ENCODE data around the gene DLG2.

Gene DLG2

DNA sequence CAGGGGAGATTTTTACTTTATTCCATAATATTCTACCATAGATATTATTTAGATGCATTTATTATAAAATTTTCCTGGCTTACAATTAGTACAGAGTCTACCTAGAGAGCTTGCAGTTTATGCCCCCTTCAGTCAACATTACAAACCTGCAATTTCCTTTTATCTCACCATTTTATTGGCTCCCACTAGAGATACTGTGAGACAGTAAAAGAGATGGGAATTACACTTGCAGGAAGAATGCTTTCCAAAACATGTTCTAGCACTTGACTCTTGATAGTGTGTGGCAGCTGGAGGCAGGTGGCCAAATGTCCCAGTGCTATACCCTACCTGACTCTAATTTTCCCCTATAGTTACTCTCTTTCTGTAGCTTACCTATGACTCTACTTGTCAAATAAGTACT is 863.2 kb downstream of the DLG2 start:
- H3K27me3 ChIP-seq (ENCODE audit: control insufficient read depth, insufficient read depth, low read length, poor library complexity, severe bottlenecking): no peaks in the 10 kb centered on the region
- H3K9me3 ChIP-seq (ENCODE audit: control insufficient read depth, low read length): no peaks in the 10 kb centered on the region
- H3K36me3 ChIP-seq (ENCODE audit: control insufficient read depth, insufficient read depth, low read length): no peaks in the 10 kb centered on the region

DNA sequence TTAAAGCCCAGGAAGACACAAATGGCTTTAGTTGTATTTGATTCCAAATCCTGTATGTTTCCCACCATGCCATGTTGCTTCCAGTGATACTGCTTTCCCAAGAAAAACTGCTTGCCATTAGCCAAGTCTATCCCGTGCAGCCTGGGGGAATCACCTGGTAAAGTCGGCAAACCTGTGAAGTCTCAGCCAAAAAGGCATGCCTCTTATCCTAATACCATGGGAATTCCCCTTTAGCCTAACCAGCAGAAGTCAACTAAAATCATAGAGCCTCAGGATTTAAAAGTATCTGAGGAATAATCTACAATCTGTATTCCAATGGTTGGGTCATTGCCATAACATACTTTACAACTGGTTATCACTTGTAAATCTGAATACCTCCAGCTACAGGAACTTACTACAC is 869.4 kb downstream of the DLG2 start:
- Histone ChIP-seq H3K9me3 (ENCODE audit: control insufficient read depth, low read length) (no peaks in the 10 kb centered on the region), H3K4me1 (ENCODE audit: control insufficient read depth, insufficient read depth, low read length) (no peaks in the 10 kb centered on the region), H3K36me3 (ENCODE audit: control insufficient read depth, insufficient read depth, low read length) (no peaks in the 10 kb centered on the region), H3K27me3 (ENCODE audit: control insufficient read depth, insufficient read depth, low read length, poor library complexity, severe bottlenecking) (no peaks in the 10 kb centered on the region), H3K27ac (ENCODE audit: insufficient read depth, low read depth, low read length, poor library complexity, severe bottlenecking) (no peak overlapping the region), H3K4me3 (ENCODE audit: insufficient read depth, low read depth, low read length) (no peak overlapping the region)
- WGBS, 2 experiments: 96% methylated on average over 2 of the region's 2 CpGs

More for the DNA sequence above, 863.2 kb downstream of the DLG2 start:
- Histone ChIP-seq H3K27ac (ENCODE audit: insufficient read depth, low read depth, low read length, poor library complexity, severe bottlenecking) (no peak overlapping the region), H3K4me1 (ENCODE audit: control insufficient read depth, insufficient read depth, low read length) (no peaks in the 10 kb centered on the region), H3K4me3 (ENCODE audit: insufficient read depth, low read depth, low read length) (no peak overlapping the region)

DNA sequence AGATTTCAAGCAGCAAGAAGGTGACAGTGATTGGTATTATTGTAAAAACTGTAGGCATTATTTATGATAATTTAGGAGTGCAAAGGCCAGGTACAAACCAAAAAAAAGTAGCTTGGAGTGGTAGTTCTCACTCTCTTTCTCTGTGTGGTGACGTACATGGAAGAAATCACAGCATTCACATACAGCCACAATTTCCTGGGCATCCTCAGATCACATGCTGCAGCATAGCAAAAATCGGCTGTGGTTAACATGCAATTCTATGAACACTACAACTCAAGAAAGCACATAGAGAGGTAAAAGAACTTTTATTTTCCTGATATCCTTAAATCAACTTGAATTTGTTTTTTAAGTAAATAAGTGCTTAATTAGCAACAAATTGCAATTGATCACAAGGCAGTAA is 875.8 kb downstream of the DLG2 start:
- Histone ChIP-seq H3K36me3 (ENCODE audit: control insufficient read depth, insufficient read depth, low read length) (no peaks in the 10 kb centered on the region), H3K9me3 (ENCODE audit: control insufficient read depth, low read length) (no peaks in the 10 kb centered on the region), H3K27me3 (ENCODE audit: control insufficient read depth, insufficient read depth, low read length, poor library complexity, severe bottlenecking) (no peaks in the 10 kb centered on the region), H3K27ac (ENCODE audit: insufficient read depth, low read depth, low read length, poor library complexity, severe bottlenecking) (no peak overlapping the region), H3K4me3 (ENCODE audit: insufficient read depth, low read depth, low read length) (no peak overlapping the region), H3K4me1 (ENCODE audit: control insufficient read depth, insufficient read depth, low read length) (no peaks in the 10 kb centered on the region)
- 90 to 97% methylated on average over 2 of the region's 2 CpGs for WGBS, 2 experiments

DNA sequence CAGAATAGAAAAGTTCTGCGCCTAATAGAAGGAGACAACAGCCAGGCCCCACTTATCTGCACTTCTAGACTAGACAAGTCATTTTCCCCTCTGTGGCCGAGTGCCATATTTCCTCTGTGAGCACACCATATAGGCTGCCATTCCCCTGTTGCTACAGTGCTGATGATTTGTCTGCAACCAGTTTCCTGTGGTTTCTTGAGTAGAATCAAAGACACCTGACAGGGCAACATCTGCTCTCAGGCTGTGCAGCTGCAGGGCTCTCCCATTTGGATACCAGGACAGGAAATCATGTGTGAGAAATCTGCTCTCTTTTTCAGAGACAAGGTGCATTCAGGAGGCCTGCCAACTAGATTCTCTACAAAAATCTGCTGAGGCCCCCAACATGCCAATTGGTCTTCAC is 879.3 kb downstream of the DLG2 start:
- WGBS, 2 experiments: 92 to 93% methylated on average over 2 of the region's 2 CpGs
- no peaks in the 10 kb centered on the region for H3K27me3 ChIP-seq (ENCODE audit: control insufficient read depth, insufficient read depth, low read length, poor library complexity, severe bottlenecking)
- no peaks in the 10 kb centered on the region for H3K9me3 ChIP-seq (ENCODE audit: control insufficient read depth, low read length)
- no peaks in the 10 kb centered on the region for H3K36me3 ChIP-seq (ENCODE audit: control insufficient read depth, insufficient read depth, low read length)
- no peaks in the 10 kb centered on the region for H3K4me1 ChIP-seq (ENCODE audit: control insufficient read depth, insufficient read depth, low read length)
- H3K4me3 ChIP-seq (ENCODE audit: insufficient read depth, low read depth, low read length): no peak overlapping the region
- H3K27ac ChIP-seq (ENCODE audit: insufficient read depth, low read depth, low read length, poor library complexity, severe bottlenecking): no peak overlapping the region

DNA sequence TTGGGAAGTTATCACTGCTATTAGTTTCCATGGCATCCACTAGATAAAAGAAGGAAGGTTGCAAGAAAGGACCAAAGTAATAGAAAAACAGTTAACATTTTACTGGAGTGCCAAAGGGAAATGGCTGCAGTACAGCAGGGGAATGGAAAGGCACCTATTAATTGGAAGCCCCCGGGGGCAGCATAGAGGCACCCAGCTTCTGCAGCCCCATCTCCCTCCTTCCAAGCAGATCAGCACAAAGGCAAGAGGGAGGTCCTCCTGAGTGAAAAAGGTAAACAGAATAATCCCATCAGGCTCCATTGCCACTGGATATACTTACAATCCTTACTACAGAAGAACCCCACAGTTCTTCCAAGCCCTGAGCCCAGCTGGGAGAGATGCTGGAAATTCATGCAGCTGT is 887.1 kb downstream of the DLG2 start:
- 79 to 93% methylated on average over 1 of the region's 1 CpG for WGBS, 2 experiments
- no peaks in the 10 kb centered on the region for H3K9me3 ChIP-seq (ENCODE audit: control insufficient read depth, low read length)
- H3K36me3 ChIP-seq (ENCODE audit: control insufficient read depth, insufficient read depth, low read length): no peaks in the 10 kb centered on the region
- no peak overlapping the region for H3K27ac ChIP-seq (ENCODE audit: insufficient read depth, low read depth, low read length, poor library complexity, severe bottlenecking)
- H3K27me3 ChIP-seq (ENCODE audit: control insufficient read depth, insufficient read depth, low read length, poor library complexity, severe bottlenecking): no peaks in the 10 kb centered on the region
- H3K4me3 ChIP-seq (ENCODE audit: insufficient read depth, low read depth, low read length): no peak overlapping the region
- no peaks in the 10 kb centered on the region for H3K4me1 ChIP-seq (ENCODE audit: control insufficient read depth, insufficient read depth, low read length)

DNA sequence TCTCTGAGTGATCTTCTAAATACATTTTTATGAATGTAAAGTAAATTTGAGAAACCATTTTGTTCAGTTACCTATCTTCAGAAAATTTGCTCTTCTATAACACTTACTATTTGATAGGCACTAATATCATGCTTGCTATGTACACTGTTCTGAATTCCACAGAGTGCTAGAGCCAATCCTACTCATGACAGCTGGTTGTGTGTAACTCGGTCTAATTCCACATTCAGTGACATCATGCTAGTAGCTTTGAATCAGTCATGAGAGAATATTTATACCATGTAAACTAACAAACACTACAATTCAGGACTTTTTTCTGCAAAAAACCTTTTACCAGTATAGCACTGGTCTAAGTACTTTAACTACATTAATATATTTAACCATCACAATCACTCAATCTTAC is 902.9 kb downstream of the DLG2 start:
- Histone ChIP-seq H3K27me3 (ENCODE audit: control insufficient read depth, insufficient read depth, low read length, poor library complexity, severe bottlenecking) (peaks cover 5% of the 10 kb centered on the region), H3K36me3 (ENCODE audit: control insufficient read depth, insufficient read depth, low read length) (no peaks in the 10 kb centered on the region), H3K9me3 (ENCODE audit: control insufficient read depth, low read length) (no peaks in the 10 kb centered on the region), H3K4me3 (ENCODE audit: insufficient read depth, low read depth, low read length) (no peak overlapping the region), H3K4me1 (ENCODE audit: control insufficient read depth, insufficient read depth, low read length) (no peaks in the 10 kb centered on the region), H3K27ac (ENCODE audit: insufficient read depth, low read depth, low read length, poor library complexity, severe bottlenecking) (no peak overlapping the region)
- WGBS, 2 experiments: 84 to 93% methylated on average over 1 of the region's 1 CpG

DNA sequence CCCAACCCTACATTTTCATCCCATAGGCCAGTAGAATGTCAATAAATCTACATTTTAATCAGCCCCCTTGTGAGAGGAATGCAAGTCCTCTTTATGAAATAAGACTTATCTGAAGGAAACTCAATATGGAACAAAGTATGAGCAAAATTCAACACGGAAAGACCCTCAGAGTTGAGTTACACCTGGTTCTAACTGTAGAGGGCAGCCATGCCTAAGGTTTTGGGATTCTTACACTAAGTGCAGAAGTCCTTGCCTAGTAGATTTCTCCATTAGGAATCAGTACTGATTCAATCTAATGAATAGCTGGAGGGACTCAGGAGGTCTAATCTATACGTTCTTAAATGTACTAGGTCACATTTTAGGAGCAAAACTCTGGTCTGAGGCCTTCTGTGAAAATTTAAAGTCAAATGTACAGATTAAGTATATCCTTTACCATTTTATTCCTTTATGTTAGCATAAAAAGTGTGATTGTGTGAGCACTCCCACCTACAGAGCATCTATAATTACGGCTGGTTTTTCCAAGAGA is 904.5 kb downstream of the DLG2 start:
- H3K4me1 ChIP-seq (ENCODE audit: control insufficient read depth, insufficient read depth, low read length): no peaks in the 10 kb centered on the region
- H3K27me3 ChIP-seq (ENCODE audit: control insufficient read depth, insufficient read depth, low read length, poor library complexity, severe bottlenecking): peaks cover 5% of the 10 kb centered on the region
- no peaks in the 10 kb centered on the region for H3K36me3 ChIP-seq (ENCODE audit: control insufficient read depth, insufficient read depth, low read length)
- H3K9me3 ChIP-seq (ENCODE audit: control insufficient read depth, low read length): no peaks in the 10 kb centered on the region
- no peak overlapping the region for H3K4me3 ChIP-seq (ENCODE audit: insufficient read depth, low read depth, low read length)
- H3K27ac ChIP-seq (ENCODE audit: insufficient read depth, low read depth, low read length, poor library complexity, severe bottlenecking): no peak overlapping the region
- 41 to 57% methylated on average over 3 of the region's 3 CpGs for WGBS, 2 experiments

DNA sequence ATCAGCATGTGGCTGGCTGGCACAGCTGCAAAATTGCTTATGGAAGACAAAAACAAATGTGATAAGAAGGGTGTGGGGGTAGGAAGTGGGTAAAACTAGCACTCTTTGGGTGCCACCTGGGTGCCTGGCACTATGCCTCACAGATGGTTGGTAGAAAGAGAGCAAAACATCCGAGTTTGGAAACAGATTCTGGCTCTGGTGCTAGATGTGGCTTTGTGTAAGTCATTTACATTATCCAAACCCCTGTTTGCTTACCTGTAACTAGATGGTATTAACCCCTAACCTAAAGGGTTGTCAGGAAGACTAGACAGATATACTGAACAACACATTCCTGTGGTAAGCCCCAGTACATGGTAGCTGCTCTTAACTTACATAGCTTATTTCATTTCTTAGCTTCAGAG is 905.6 kb downstream of the DLG2 start:
- WGBS, 2 experiments: 40 to 50% methylated on average over 1 of the region's 1 CpG
- Histone ChIP-seq H3K4me3 (ENCODE audit: insufficient read depth, low read depth, low read length) (no peak overlapping the region), H3K27me3 (ENCODE audit: control insufficient read depth, insufficient read depth, low read length, poor library complexity, severe bottlenecking) (peaks cover 5% of the 10 kb centered on the region), H3K27ac (ENCODE audit: insufficient read depth, low read depth, low read length, poor library complexity, severe bottlenecking) (no peak overlapping the region), H3K36me3 (ENCODE audit: control insufficient read depth, insufficient read depth, low read length) (no peaks in the 10 kb centered on the region), H3K4me1 (ENCODE audit: control insufficient read depth, insufficient read depth, low read length) (no peaks in the 10 kb centered on the region), H3K9me3 (ENCODE audit: control insufficient read depth, low read length) (no peaks in the 10 kb centered on the region)

DNA sequence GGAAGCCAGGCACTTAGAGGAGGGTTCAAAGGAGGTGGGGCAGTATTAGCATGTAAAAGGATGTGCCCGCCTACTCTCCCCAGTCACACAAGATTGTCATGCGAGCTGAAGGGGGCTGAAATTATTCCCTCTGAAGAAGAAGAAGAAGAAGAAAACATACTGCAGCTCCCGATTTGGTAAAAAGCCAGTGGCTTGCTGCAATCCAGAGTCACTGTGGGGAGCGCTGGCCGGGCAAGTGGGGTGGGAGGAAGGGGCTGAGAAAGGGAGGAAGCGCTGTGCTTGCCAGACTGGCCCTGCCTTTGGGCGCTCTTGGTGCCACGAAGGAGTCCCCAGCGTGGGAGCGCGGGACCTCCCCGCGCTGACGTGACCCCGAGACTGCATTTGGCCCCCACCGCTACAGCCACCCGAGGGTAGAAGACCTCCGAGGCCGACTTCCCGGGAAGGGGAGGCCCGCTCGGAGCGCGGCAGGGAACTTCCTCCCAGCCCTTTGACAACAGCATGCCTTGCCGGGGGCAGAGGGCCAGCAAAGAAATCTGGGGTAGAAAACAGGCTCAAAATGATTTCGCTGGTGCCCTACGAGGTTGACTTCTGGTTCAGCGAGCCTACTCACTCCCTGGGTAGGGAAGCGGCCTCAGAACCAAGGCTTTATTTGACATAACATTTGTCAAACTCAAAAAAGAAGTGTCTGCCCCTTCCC is 906.3 kb downstream of the DLG2 start:
- H3K27ac ChIP-seq (ENCODE audit: insufficient read depth, low read depth, low read length, poor library complexity, severe bottlenecking): no peak overlapping the region
- H3K27me3 ChIP-seq (ENCODE audit: control insufficient read depth, insufficient read depth, low read length, poor library complexity, severe bottlenecking): peaks cover 5% of the 10 kb centered on the region
- no peaks in the 10 kb centered on the region for H3K36me3 ChIP-seq (ENCODE audit: control insufficient read depth, insufficient read depth, low read length)
- no peaks in the 10 kb centered on the region for H3K4me1 ChIP-seq (ENCODE audit: control insufficient read depth, insufficient read depth, low read length)
- H3K4me3 ChIP-seq (ENCODE audit: insufficient read depth, low read depth, low read length): peak overlapping the region; percentile 51
- WGBS, 2 experiments: 1% methylated on average over 29 of the region's 29 CpGs
- no peaks in the 10 kb centered on the region for H3K9me3 ChIP-seq (ENCODE audit: control insufficient read depth, low read length)

DNA sequence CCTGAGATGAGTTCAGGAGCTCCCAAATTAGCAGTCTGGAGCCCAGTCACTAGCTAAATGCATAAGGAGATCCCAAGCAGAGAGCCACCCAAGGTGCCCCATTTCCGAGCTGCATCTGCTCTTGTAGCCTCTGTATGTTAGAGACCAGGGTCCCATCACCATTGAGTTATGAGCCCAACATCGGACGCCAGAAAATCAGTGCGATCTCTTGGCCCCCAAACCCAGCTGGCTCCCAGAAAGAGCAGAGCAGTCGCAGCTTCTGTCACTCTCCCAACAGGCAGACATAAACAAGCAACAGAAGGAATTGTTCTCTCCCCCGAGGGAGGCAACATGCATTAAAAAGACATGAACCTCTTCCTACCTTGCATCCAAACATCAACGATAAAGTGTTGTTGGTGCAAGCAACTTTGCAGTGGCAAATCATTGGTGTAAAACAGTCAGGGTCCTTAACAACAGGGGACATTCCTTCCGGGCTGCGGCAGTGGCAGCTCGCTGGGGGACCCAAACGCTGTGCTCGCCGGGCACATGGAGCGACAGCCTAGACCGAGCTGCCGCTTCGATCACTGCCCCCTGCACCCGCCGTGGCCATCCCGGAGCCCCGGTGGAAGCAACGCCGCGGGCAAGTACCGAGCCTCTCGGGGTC is 907.1 kb downstream of the DLG2 start:
- no peak overlapping the region for H3K27ac ChIP-seq (ENCODE audit: insufficient read depth, low read depth, low read length, poor library complexity, severe bottlenecking)
- no peaks in the 10 kb centered on the region for H3K9me3 ChIP-seq (ENCODE audit: control insufficient read depth, low read length)
- no peaks in the 10 kb centered on the region for H3K4me1 ChIP-seq (ENCODE audit: control insufficient read depth, insufficient read depth, low read length)
- WGBS, 2 experiments: 0 to 1% methylated on average over 26 of the region's 26 CpGs
- H3K27me3 ChIP-seq (ENCODE audit: control insufficient read depth, insufficient read depth, low read length, poor library complexity, severe bottlenecking): peaks cover 5% of the 10 kb centered on the region
- no peaks in the 10 kb centered on the region for H3K36me3 ChIP-seq (ENCODE audit: control insufficient read depth, insufficient read depth, low read length)
- peak overlapping the region; percentile 51 for H3K4me3 ChIP-seq (ENCODE audit: insufficient read depth, low read depth, low read length)
